GM19043 (cell line): ENCODE results near the gene RSRC2.
"Not testable (repeated sequence)": the region's sequence is repeated elsewhere in the genome, so short reads cannot be mapped to it uniquely, and the experiment has no call there.

Experiments used
- ATAC-seq: cut with Tn5 transposase; IDR thresholded peaks from one replicate; pipeline ENCODE4 v1.9.1; 2021; ENCODE audit warnings: low read depth; ENCODE audit not compliant: unreplicated experiment

RSRC2 gene

GRCh38 chr12:122487807-122488206 lies 38.9 kb downstream of the RSRC2 start:
- ATAC-seq, result not testable (repeated sequence)

- ATAC-seq, result no peak
Observed at GRCh38 chr12:122486805-122487426, 39.8 kb downstream of the RSRC2 start.

- not testable (repeated sequence) for ATAC-seq
Observed at GRCh38 chr12:122486360-122486759, 40.4 kb downstream of the RSRC2 start.

GRCh38 chr12:122484385-122484784 lies 42.4 kb downstream of the RSRC2 start:
- ATAC-seq, result not testable (repeated sequence)

- no peak for ATAC-seq
Observed at GRCh38 chr12:122483969-122484368, 42.8 kb downstream of the RSRC2 start.

GRCh38 chr12:122481861-122482260 lies 44.9 kb downstream of the RSRC2 start:
- no peak for ATAC-seq

GRCh38 chr12:122480753-122481152 lies 46.0 kb downstream of the RSRC2 start:
- ATAC-seq, result no peak

GRCh38 chr12:122474324-122474716 lies 52.4 kb downstream of the RSRC2 start:
- ATAC-seq, result no peak

- no peak for ATAC-seq
Observed at GRCh38 chr12:122473543-122474323, 53.0 kb downstream of the RSRC2 start.

- ATAC-seq, result no peak
Observed at GRCh38 chr12:122471324-122472226, 55.2 kb downstream of the RSRC2 start.

- ATAC-seq, result not testable (repeated sequence)
Observed at GRCh38 chr12:122470576-122470975, 56.2 kb downstream of the RSRC2 start.

- not testable (repeated sequence) for ATAC-seq
Observed at GRCh38 chr12:122469856-122470255, 56.9 kb downstream of the RSRC2 start.

- ATAC-seq, result no peak
Observed at GRCh38 chr12:122467983-122468382, 58.8 kb downstream of the RSRC2 start.

- ATAC-seq, result not testable (repeated sequence)
Observed at GRCh38 chr12:122464317-122465042, 62.3 kb downstream of the RSRC2 start.

- ATAC-seq, result no peak
Observed at GRCh38 chr12:122460641-122461040, 66.1 kb downstream of the RSRC2 start.

- ATAC-seq, result no peak
Observed at GRCh38 chr12:122460061-122460460, 66.7 kb downstream of the RSRC2 start.

GRCh38 chr12:122459211-122459610 lies 67.5 kb downstream of the RSRC2 start:
- no peak for ATAC-seq

- ATAC-seq, result no peak
Observed at GRCh38 chr12:122458105-122459035, 68.4 kb downstream of the RSRC2 start.

- no peak for ATAC-seq
Observed at GRCh38 chr12:122457627-122458026, 69.1 kb downstream of the RSRC2 start.
